ENCODE results near the gene RFX1. TPM values are rescaled to one million over a fixed set of nuclear protein-coding genes. Genes with fewer than 3 reads are reported as not detected.

Gene RFX1
- total RNA-seq, 1 experiment from 2014 or later, result 6.2 TPM

DNA sequence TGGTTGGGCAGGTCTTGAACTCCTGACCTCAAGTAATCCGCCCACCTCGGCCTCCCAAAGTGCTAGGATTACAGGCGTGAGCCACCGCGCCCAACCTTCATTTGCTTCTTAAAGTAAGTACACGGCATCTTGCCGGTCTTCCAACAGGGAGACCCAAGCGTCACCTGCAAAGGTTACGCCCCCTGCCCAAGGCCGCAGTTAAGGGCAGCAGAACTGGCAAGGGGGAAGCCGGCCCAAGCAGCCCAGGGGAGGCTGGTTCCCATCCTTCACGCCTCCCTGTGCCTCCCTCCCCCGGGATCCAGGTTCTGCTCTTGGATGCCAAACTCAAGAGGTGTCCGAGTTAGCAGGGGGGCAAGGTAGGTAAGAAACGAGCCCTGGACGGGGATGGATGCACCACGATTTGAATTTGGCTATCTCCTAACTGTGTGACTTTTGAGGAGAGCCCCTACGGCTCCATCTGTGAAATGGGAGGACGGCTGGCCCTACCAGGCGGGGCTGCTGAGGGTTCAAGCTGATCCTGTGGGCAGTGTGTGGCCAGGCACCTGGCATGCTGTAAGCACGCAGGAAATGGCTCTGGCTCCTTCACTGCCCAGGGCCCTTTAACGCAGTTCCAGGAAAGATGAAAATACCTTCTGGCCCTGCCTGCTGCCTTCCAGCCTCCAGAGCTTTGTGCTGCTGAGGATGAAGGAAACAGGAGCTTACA is 9.0 kb downstream of the RFX1 start:
- no peak for DNase-seq (ENCODE audit: low spot score)

DNA sequence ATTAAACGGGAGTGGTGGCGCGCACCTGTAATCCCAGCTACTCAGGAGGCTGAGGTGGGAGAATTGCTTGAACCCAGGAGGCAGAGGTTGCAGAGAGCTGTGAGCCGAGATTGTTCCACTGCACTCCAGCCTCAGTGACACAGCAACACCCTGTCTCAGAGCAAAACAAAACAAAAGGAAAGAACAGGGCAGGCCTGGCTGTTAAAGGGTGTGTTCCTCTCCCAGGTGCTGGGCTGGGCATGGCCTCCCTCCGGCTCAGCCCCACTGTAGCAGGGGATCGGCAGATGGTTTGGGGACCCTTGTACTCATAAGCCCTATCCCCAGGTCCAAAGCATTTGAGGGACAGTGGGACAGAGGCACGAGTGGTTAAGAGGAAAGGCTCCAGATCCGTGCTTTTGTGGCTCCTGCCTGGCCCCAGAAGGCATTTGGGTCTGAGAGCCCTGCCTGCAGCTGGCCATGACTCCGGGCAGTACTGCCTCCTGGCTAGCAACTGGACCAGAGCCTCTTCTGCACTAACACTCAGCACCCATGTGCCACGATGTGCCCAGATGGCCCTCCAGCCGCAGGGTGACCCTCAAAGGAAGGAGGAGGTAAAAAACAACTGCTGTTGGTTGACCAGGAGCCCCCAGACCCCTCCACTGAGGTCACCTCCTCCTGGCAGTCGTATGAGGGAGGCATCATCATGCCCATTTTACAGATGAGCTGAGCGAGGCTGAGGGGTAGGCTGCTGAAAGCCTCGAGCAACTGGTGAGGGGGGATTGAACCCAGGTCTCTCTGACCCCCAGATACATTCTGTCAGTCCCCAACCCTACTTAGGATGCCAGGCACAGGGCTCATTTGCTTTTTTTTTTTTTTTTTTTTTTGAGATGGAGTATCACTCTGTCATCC is 10.0 kb downstream of the RFX1 start:
- no peak for DNase-seq (ENCODE audit: low spot score)

DNA sequence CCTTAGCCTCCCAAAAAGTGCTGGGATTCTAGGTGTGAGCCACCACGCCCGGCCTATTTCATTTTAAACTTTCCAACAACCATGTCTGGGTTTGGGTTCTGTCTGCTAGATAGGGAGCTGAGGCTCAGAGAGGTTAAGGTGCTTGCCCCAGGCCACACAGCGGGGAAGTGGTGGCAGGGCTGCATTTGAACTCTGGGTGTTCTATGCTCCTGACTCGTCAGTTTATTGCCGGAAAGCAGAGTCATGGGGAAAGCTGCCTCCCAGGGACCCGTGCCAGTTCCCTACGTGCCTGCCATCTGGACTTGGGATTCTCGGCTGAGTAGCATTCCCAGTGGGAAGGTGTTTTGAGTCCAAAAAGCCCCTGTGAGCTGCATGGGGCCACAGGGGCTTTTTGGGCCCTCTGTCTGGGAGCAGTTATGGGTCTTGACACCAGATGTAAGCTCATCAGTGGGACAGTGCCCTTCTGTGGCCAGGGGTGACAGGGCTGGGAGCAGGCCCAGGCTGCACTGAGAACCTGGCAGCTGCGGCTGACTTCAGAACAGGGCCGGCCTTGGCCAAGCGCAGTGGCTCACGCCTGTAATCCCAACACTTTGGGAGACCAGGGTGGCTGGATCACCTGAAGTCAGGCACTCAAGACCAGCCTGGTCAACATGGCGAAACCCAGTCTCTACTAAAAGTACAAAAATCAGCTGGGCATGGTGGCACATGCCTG is 10.9 kb downstream of the RFX1 start:
- DNase-seq (ENCODE audit: low spot score), result no peak

DNA sequence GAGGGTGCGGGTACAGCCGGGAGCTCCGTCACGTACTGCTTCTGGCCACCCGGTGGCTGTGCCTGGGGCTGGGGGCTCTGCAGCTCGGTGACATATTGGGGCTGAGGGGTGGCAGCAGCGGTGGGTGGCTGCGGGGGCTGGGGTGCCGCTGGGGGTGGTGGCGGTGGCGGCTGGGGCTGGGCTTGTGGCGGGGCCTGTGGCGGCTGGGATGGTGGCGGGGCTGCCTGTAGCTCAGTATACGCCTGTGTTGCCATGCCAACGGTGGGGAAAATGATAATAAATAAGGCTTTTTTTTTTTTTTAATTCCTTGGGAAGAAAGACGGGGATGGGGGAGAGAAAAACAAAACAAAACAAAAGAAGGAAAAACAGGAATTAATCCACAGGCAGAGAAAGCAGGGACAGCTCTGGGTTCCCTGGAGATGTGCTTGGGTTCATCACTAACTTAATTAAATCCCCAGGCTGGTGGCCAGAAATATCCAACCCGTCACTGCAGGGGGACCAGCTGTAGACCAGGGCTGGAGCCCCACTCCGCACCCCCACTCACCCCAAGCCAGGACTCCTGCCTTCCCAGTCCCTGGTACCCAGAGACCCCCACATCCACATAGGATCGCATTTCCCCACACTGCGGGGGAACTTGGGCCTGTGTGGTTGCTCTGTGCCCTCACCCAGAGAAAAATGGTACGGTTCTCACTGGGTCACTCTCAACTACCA is 12.4 kb downstream of the RFX1 start:
- no peak for DNase-seq (ENCODE audit: low spot score)

DNA sequence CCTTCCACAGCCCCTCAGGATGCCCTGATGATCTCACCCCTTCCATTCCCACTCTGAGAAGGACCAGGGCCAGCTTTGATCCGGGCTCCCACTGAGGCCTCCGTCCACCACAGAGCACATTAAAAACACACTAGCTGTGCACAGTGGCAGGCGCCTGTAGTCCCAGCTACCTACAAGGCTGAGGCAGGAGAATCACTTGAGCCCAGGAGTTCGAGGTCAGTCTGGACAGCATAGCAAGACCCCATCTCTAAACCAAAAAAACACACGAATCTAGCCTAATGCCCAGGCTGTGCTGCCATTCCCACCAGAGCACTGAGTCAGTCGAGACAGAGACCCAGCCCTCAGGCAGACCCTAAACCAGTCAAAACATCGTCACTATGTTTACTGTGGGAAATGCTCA is 14.1 kb downstream of the RFX1 start:
- no peak for DNase-seq (ENCODE audit: low spot score)

DNA sequence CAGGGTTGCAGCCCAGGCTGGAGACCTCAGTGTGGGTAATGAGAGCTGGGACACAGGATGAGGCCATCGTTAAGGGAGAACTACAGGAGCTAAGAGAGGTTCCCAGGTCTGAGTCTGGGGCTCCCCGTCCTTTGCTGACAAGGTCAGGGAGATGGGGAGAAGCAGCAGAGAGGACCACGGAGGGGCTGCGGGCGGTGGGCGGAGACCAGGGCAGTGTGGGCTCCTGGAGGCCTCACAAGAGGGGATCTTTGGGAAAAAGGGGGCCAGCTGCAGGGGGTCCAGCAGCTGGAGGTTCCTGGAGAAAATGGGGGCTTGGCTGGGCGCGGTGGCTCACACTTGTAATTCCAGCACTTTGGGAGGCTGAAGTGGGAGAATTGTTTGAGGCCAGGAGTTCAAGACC is 16.0 kb downstream of the RFX1 start:
- no peak for DNase-seq (ENCODE audit: low spot score)

DNA sequence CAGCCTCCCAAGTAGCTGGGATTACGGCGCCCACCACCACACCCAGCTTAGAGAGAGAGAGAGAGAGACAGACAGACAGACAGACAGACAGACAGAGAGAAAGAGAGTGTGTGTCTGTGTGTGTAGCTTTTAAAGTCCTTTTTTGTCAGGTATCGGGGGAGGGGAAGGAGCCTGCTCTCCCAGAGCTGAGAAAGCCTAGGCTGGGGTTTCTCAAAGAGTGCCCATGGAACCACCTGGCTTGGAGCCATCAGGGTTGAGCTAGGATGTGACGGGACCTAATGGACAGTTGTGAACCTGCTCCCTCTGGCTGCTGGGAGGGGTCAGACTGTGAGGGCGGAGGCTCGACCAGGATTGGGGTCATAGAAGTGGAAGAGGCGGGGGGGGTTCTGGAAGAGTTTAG is 16.6 kb downstream of the RFX1 start:
- DNase-seq (ENCODE audit: low spot score), result no peak

DNA sequence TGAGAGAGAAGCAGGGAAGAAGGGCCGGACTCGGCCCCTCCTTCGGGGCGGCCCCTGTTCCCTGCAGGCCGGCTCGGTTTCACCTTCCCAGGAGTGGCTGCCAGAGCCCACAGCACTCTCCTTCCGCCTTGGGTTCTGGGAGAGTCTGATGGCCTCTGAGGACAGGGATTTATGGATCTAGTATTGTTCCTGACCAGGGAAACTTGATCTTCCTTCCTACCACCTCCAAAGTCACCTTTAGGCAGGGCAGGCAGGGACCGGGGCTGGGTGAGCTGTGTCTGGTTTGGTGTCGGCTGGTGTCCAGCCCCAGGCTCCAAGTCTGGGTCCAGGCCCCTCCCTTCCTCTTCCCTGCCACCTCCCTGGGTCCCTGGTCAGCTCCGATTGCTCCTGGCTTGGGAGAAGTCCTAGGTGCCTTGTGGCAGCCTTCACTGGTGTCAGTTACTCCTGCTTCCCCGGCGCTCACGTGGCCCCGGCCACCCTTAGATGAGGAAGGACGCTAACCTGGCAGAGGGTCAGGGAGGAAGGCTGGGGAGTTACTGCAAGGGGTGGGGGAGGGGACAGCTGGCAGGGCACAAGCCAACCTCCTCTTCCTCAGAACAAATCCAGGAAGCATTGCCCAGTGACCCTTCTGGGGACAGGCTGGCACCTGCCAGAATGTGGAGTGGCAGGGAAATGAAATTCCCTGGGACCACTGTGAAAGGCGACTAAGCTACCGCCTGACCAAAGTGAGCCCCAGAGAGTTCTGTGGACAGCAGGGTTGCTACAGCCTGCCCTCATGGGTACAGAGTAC is 18.8 kb downstream of the RFX1 start:
- DNase-seq (ENCODE audit: low spot score), result no peak

DNA sequence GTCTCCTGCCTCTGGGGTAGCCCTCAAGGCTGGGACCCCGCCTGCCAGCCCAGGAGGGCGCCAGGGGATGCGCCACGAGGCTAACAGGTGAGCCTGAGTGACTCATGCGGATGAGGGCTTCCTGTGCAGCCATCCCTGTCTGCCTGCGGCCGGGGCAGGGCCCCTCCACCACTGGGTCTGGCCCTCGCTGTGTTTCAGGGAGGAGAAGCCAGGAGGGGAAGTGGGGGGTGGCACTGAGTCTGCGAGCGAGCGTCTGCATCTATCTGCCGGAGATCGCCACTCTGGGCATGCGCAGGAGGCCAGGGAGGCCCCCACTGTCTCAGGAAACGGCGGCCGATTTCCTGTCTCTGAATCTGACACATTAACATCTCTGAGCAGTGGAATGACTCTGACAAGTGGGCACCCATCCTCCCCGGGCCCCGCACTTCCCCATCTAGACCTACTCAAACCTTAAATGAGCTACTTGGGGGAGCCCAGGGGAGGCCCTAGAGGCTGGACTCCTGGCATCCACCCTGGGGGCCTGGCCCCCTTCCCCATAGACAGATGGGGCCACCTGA is 19.7 kb downstream of the RFX1 start:
- DNase-seq (ENCODE audit: low spot score), result no peak

DNA sequence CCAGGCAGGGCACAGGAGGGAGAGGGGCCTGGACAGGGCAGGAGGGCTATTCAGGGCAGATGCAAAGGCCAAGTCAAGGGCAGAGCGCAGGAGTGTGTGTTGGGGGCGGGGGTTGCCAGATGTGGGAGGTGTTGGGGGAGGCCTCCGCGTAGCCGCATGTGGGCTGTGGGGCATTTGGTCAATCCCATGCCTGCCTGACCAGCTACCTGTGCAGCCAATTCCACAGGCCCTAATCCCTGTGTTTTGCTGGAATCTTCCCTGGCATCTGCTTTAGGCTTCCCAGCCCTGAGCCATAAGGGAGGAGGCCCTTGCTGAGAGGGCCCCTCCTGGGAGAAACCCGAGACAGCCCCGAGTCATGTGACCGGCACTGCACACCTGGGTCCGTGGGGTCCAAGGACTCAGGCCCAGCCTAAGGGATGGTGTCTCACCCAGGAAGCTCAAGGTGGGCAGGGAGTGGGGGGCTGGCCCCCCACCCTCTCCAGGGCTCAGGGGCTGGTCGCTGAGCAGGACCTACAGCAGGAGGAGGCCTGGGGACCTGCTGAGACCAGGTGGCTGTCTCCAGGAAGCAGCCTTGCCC is 20.3 kb downstream of the RFX1 start:
- DNase-seq (ENCODE audit: low spot score), result no peak

DNA sequence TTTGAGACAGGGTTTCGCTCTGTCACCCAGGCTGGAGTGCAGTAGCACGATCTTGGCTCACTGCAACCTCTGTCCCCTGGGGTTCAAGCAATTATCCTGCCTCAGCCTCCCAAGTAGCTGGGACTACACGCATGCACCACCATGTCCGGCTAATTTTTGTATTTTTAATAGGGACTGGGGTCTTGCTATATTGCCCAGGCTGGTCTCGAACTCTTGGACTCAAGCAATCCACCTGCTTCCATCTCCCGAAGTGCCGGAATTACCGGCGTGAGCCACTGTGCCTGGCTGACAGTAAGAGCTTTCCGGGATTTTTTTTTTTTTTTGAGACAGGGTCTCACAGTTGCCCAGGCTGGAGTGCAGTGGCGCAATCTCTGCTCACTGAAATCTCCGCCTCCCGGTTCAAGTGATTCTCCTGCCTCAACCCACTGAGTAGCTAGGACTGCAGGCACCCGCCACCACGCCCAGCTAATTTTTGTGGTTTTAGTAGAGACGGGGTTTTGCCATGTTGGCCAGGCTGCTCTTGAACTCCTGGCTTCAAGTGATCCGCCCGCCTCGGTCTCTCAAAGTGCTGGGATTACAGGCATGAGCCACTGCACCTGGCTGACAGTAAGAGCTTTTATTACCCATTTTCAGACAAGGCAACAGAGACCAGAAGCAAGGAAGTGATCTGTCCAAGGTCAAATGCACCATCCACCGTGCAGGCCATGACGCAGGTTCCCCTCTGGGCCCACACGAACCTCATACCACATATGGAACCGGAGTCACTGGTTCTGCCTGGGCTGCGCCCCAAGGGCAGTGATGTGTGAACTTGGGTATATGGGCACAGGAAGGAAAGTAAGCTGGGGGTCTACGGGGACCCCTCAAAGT is 21.0 kb downstream of the RFX1 start:
- no peak for DNase-seq (ENCODE audit: low spot score)

DNA sequence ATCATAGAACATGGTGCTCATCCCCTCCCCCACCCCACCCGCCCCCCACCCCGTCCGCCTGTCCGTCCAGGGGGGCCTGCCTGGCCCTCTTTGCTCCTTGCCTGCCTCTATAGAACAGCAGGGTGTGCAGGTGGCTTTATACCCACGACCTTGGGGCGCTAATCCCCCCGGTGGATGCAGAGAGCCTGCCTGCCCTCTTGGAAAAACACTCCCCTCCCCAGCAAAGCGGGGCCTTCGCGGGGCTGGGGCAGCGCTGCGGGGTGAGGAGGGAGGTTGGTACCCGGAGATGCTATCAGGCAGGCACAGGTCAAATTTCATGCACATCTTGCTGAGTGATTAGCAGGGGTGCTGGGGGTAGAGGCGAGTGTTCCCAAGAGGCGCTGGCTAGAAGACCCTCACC is 21.9 kb downstream of the RFX1 start:
- no peak for DNase-seq (ENCODE audit: low spot score)

DNA sequence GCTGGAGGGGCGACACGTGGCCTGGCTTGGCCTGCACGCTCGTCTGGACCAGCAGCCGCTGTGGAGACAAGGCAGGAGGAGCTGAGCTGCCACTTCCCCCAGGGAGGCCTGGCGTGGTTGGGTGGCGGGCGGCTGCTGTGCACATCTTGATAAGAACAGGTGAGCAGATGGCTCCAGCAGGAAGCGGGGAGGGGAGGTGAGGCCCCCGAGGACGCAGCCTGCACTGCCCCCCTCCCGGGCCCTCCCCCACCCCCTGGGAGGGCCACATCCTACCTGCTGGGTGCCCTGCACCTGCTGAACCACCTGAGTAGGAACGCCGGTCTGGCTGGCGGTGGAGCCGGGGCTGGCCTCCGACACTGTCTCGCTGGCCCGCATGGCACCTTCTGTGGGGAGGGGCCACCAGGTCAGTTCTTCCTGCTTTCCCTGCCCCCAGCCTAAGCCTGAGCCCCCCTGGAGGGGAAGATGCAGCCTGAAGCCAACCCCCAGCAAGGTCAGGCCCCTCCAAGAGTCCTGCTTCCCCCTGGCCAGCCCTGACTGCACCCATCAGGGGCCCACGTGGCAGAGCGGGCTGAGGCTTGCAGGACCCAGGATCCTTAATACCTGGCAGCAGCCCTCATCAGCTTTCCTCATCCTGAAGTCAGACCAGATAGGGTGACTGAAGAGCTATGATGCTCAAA is 22.8 kb downstream of the RFX1 start:
- no peak for DNase-seq (ENCODE audit: low spot score)

DNA sequence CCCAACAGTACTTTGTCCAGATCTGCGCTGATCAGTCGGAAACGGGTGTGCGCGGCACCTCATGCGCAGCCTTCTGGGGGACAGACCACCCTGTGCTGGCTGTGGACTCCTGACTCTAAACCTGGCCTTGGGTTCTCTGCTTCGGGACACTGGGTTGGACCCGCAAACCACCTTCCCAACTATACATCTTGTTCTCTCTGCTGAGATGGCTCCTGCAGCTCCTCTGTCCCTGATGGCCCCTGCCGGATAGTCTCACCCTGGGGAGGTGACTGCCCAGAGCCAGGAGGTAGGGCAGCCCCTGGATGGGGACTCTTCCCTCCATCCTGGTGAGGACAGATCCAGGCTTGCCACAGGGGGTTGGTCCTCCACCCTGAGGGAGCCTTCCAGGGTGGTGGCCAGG is 23.3 kb downstream of the RFX1 start:
- DNase-seq (ENCODE audit: low spot score), result no peak

DNA sequence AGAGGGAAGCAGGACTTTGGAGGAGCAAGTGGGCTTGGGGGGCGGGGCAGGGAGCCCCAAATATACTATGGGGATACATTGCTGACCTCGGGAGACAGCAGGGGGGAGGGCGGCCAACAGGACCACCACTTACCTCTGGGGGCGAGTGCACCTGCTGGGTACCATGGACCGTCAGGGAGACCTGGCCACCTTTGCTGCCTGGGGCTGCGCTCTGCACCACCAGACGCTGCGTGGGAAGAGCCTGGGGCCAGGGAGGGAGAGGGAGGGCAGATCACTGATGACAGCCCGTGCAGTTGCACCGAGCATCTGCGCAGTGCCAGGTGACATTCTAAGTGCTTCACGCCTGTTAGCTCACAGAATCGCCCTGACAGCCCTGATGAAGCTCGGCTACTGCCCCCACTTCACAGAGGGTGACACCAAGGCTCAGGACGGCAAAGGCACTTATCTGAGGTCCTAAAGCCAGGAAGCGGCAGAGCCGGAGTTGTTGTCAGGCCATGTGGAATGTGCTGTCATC is 24.1 kb downstream of the RFX1 start:
- DNase-seq (ENCODE audit: low spot score), result no peak

DNA sequence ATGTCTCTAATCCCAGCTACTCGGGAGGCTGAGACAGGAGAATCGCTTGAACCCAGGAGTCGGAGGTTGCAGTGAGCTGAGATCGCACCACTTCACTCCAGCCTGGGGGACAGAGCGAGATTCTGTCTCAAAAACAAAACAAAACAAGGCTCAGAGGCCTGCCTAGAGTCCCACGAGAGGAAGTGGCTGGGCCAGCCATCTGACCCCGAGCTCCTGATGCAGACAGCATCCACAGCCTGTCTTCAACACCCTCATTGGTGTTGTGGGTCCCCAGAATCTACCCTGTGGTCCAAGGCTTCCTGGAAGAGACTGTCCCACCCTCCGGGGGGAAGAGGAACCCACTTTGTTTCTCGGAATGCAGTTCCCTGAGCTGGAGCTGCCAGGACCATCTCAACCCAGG is 24.7 kb downstream of the RFX1 start:
- DNase-seq (ENCODE audit: low spot score), result no peak

DNA sequence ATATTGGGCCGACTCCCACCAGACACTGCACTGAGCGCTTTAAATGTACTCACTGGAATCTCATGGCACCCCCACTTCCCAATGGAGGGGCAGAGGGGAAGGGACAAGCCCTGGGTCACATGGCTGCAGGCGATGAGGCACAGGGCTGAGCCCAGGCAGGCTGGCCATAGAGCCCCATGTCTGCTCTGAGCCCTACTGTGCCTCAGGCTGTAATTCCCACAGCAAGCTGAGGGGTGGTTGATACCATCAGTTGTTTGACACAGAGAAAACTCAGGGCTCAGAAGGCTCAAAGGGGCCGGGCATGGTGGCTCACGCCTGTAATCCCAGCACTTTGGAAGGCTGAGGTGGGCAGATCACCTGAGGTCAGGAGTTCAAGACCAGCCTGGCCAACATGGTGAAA is 25.1 kb downstream of the RFX1 start:
- no peak for DNase-seq (ENCODE audit: low spot score)

DNA sequence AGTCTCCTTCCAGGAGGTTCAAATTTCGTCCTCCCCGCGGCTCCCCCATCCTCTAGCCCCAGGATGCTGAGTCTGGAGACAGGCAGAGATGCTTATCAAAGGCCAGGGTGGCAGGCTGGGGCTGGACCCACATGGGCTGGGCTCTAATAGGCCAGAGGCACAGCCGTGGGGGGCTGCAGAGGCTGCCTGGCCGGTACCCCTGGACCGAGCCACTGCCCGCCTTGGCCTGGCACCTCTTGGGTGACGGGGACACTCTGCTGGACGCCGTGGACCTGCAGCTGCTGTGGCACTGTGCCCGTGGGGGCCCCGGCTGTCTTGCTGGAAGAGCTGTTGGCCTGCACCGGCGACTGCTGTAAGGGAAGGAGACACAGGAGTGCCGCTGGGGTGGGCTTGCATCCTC is 25.8 kb downstream of the RFX1 start:
- no peak for DNase-seq (ENCODE audit: low spot score)

DNA sequence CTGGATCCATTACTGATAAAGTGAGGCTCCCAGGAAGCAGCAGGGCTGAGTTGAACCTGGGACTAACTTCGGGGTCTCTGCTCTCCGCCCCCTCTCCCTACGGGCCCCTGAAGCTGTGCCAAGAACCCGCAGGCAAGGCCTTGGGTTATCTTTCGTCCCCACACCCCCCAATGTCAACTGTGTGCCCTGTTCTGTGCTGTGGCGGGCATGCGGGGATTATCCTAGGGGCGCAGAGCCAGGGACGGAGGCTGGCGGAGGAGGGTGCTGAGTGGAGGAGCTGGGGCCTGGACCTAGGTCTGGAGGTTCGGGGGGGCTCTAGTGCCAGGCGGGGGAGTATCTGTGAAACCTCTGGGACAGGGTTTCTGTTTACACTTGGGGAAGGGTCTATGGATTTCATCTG is 26.4 kb downstream of the RFX1 start:
- DNase-seq (ENCODE audit: low spot score), result no peak
